ENCODE results near the gene PER3. TPM values are rescaled to one million over a fixed set of nuclear protein-coding genes. Genes with fewer than 3 reads are reported as not detected.
A peak's percentile ranks its signal among the peaks of the same experiment; 100 is the strongest.

PER3 gene
- total and polyA plus RNA-seq, 2 donors (not counting 1 experiment from before 2014, with no cell fraction given): 16.6 to 18.8 TPM

GRCh38 chr1:7753641-7754040 is 30.4 kb upstream of the PER3 start:
- no peak for DNase-seq (ENCODE audit: low read depth in 2 of 2)
- H3K4me2 ChIP-seq (ENCODE audit: extremely low read depth, insufficient read depth, low read length): no peak overlapping the region
- no peaks in the 10 kb centered on the region for H3K79me2 ChIP-seq (ENCODE audit: control insufficient read depth, insufficient read depth, low read length)

DNA sequence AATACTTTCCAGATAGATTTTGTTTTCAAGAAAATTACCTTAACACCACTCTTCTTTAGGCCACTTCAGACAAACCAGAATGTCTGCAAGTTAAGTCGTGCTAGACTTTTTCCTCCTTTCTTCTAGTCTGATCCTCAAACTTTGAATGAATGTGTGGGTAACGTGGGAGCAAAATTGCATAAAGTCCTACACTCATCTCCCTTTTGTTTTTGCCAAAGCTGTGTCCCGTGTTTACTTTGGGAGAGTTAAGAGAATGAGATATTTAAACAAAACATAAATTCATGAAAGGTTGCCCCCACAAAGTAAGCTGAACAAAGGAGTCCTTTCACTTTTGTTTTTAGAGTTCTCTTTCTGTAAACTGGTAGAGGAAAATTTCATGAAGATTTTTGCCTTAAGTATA is 29.9 kb upstream of the PER3 start:
- no peaks in the 10 kb centered on the region for H3K9me3 ChIP-seq (ENCODE audit: control insufficient read depth, insufficient read depth, low read depth, low read length)
- H3K4me3 ChIP-seq (replicated peaks in 1 of 4; ENCODE audit: control extremely low read depth in 1 of 4, insufficient read depth in 1 of 4, low read depth in 3 of 4, low read length in 4 of 4): no peak overlapping the region
- no peaks in the 10 kb centered on the region for H3K36me3 ChIP-seq (ENCODE audit: control insufficient read depth, insufficient read depth, low read length)
- H4K20me1 ChIP-seq (ENCODE audit: control insufficient read depth, extremely low read depth, insufficient read depth, low read length): no peaks in the 10 kb centered on the region
- H3K4me1 ChIP-seq (ENCODE audit: control insufficient read depth, extremely low read depth, insufficient read depth, low read length): no peaks in the 10 kb centered on the region
- no peak overlapping the region for H3K9ac ChIP-seq (ENCODE audit: insufficient read depth, low read length)
- H3K79me2 ChIP-seq (ENCODE audit: control insufficient read depth, insufficient read depth, low read length): no peaks in the 10 kb centered on the region
- DNase-seq (ENCODE audit: low read depth in 2 of 2): no peak
- H2AFZ ChIP-seq (ENCODE audit: low read length): no peak overlapping the region
- no peak overlapping the region for H3K4me2 ChIP-seq (ENCODE audit: extremely low read depth, insufficient read depth, low read length)
- TF ChIP-seq EZH2 (IDR thresholded peaks at IDR 0.05; ENCODE audit: low read length, missing control alignments): no peak
- TF ChIP-seq, protein P1, sequence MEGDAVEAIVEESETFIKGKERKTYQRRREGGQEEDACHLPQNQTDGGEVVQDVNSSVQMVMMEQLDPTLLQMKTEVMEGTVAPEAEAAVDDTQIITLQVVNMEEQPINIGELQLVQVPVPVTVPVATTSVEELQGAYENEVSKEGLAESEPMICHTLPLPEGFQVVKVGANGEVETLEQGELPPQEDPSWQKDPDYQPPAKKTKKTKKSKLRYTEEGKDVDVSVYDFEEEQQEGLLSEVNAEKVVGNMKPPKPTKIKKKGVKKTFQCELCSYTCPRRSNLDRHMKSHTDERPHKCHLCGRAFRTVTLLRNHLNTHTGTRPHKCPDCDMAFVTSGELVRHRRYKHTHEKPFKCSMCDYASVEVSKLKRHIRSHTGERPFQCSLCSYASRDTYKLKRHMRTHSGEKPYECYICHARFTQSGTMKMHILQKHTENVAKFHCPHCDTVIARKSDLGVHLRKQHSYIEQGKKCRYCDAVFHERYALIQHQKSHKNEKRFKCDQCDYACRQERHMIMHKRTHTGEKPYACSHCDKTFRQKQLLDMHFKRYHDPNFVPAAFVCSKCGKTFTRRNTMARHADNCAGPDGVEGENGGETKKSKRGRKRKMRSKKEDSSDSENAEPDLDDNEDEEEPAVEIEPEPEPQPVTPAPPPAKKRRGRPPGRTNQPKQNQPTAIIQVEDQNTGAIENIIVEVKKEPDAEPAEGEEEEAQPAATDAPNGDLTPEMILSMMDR (conservative IDR thresholded peaks at IDR 0.05 in 1 of 2, IDR thresholded peaks at IDR 0.05 in 1 of 2; ENCODE audit: low read depth in 1 of 2, low read length in 2 of 2): no peak
- peaks cover 3% of the 10 kb centered on the region for H3K27me3 ChIP-seq (ENCODE audit: control insufficient read depth, insufficient read depth, low read length)
- no peak overlapping the region for H3K27ac ChIP-seq (ENCODE audit: insufficient read depth, low read length)

More at GRCh38 chr1:7753641-7754040, 30.4 kb upstream of the PER3 start:
- Histone ChIP-seq H3K9me3 (ENCODE audit: control insufficient read depth, insufficient read depth, low read depth, low read length) (no peaks in the 10 kb centered on the region), H3K4me1 (ENCODE audit: control insufficient read depth, extremely low read depth, insufficient read depth, low read length) (no peaks in the 10 kb centered on the region), H3K9ac (ENCODE audit: insufficient read depth, low read length) (no peak overlapping the region), H3K27me3 (ENCODE audit: control insufficient read depth, insufficient read depth, low read length) (peaks cover 3% of the 10 kb centered on the region), H4K20me1 (ENCODE audit: control insufficient read depth, extremely low read depth, insufficient read depth, low read length) (no peaks in the 10 kb centered on the region), H3K4me3 (replicated peaks in 1 of 4; ENCODE audit: control extremely low read depth in 1 of 4, insufficient read depth in 1 of 4, low read depth in 3 of 4, low read length in 4 of 4) (no peak overlapping the region), H3K27ac (ENCODE audit: insufficient read depth, low read length) (no peak overlapping the region), H3K36me3 (ENCODE audit: control insufficient read depth, insufficient read depth, low read length) (no peaks in the 10 kb centered on the region), H2AFZ (ENCODE audit: low read length) (no peak overlapping the region)
- TF ChIP-seq EZH2 (IDR thresholded peaks at IDR 0.05; ENCODE audit: low read length, missing control alignments): no peak

- Histone ChIP-seq H3K4me2 (ENCODE audit: extremely low read depth, insufficient read depth, low read length) (no peak overlapping the region), H4K20me1 (ENCODE audit: control insufficient read depth, extremely low read depth, insufficient read depth, low read length) (no peaks in the 10 kb centered on the region), H3K4me3 (replicated peaks in 1 of 4; ENCODE audit: control extremely low read depth in 1 of 4, insufficient read depth in 1 of 4, low read depth in 3 of 4, low read length in 4 of 4) (no peak overlapping the region), H3K27ac (ENCODE audit: insufficient read depth, low read length) (no peak overlapping the region), H3K9ac (ENCODE audit: insufficient read depth, low read length) (no peak overlapping the region), H3K79me2 (ENCODE audit: control insufficient read depth, insufficient read depth, low read length) (no peaks in the 10 kb centered on the region), H3K9me3 (ENCODE audit: control insufficient read depth, insufficient read depth, low read depth, low read length) (no peaks in the 10 kb centered on the region), H3K36me3 (ENCODE audit: control insufficient read depth, insufficient read depth, low read length) (no peaks in the 10 kb centered on the region), H2AFZ (ENCODE audit: low read length) (no peak overlapping the region), H3K27me3 (ENCODE audit: control insufficient read depth, insufficient read depth, low read length) (peaks cover 3% of the 10 kb centered on the region), H3K4me1 (ENCODE audit: control insufficient read depth, extremely low read depth, insufficient read depth, low read length) (no peaks in the 10 kb centered on the region)
- TF ChIP-seq EZH2 (IDR thresholded peaks at IDR 0.05; ENCODE audit: low read length, missing control alignments): no peak
- TF ChIP-seq, protein P1 (conservative IDR thresholded peaks at IDR 0.05 in 1 of 2, IDR thresholded peaks at IDR 0.05 in 1 of 2; ENCODE audit: low read depth in 1 of 2, low read length in 2 of 2): peak; percentile 22 to 45
- DNase-seq (ENCODE audit: low read depth in 2 of 2): peak; percentile 5 to 6
These were observed 28.6 kb upstream of the PER3 start for GRCh38 chr1:7755448-7755847.

Data from fibroblast of lung (primary cell).